ENCODE measurements around the gene EFHC1.

EFHC1 gene

DNA sequence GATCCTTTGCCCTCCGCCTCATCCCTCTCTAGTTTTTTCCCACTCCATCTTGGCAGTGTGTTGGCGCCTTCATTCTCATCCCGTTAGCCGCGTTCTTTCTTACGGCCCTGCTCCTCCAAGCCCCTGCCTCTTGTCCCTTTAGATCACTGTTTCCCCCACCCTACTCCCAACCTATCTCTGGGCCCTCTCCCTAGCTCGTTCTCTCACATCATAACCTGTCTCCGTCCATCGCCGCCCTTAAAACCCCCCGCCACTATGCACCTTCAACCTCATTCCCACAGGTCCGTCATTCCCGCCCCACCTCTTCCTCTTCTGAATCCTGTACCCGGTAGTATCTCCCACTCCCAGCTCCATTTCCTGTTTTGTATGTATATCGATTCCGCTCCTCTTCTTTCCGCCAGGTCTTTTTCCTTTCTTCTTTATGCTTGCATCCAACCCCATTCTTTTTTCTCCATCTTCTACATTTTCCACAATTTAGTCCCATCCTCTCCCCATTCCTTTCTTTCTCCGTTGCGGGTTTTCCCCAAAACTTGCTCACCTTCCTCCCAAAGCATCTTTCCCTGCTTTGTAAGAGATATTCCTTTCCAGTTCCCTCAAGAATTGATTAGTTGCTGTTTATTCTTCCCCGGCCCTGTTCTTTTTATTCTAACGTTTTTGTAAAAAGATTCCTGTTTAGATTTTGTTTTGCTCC, 671 bp downstream of the EFHC1 start:
- Histone ChIP-seq H3K79me2 (ENCODE audit: insufficient read depth, low read length) (no peaks in the 10 kb centered on the region), H3K4me2 (ENCODE audit: low read depth, low read length, poor library complexity, severe bottlenecking) (peak overlapping the region; percentile 87), H4K20me1 (ENCODE audit: insufficient read depth, low read length, poor library complexity, severe bottlenecking) (no peaks in the 10 kb centered on the region), H3K4me1 (ENCODE audit: insufficient read depth, low read length, poor library complexity, severe bottlenecking) (peaks cover 39% of the 10 kb centered on the region), H3K36me3 (ENCODE audit: insufficient read depth, low read length) (no peaks in the 10 kb centered on the region), H3K9ac (ENCODE audit: low read depth, low read length, poor library complexity, severe bottlenecking) (peak overlapping the region; percentile 8), H2AFZ (ENCODE audit: low read length) (peak overlapping the region; percentile 72), H3F3A (ENCODE audit: low read depth) (peaks cover 11% of the 10 kb centered on the region; the same call in 1 of the 2 replicates), H3K27me3 (ENCODE audit: insufficient read depth, low read length, poor library complexity, severe bottlenecking) (no peaks in the 10 kb centered on the region), H3K9me2 (replicated peaks; ENCODE audit: low read depth, low read length) (no peaks in the 10 kb centered on the region), H3K9me3 (ENCODE audit: insufficient read depth, low read depth, low read length) (no peaks in the 10 kb centered on the region), H3K4me3 (ENCODE audit: low read length, poor library complexity, severe bottlenecking) (peak overlapping the region; percentile 85)
- no peak for TF ChIP-seq EZH2phosphoT487 (IDR thresholded peaks at IDR 0.05; ENCODE audit: borderline replicate concordance)
- TF ChIP-seq, protein P1, sequence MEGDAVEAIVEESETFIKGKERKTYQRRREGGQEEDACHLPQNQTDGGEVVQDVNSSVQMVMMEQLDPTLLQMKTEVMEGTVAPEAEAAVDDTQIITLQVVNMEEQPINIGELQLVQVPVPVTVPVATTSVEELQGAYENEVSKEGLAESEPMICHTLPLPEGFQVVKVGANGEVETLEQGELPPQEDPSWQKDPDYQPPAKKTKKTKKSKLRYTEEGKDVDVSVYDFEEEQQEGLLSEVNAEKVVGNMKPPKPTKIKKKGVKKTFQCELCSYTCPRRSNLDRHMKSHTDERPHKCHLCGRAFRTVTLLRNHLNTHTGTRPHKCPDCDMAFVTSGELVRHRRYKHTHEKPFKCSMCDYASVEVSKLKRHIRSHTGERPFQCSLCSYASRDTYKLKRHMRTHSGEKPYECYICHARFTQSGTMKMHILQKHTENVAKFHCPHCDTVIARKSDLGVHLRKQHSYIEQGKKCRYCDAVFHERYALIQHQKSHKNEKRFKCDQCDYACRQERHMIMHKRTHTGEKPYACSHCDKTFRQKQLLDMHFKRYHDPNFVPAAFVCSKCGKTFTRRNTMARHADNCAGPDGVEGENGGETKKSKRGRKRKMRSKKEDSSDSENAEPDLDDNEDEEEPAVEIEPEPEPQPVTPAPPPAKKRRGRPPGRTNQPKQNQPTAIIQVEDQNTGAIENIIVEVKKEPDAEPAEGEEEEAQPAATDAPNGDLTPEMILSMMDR (conservative IDR thresholded peaks at IDR 0.05; ENCODE audit: low read length) = no peak

DNA sequence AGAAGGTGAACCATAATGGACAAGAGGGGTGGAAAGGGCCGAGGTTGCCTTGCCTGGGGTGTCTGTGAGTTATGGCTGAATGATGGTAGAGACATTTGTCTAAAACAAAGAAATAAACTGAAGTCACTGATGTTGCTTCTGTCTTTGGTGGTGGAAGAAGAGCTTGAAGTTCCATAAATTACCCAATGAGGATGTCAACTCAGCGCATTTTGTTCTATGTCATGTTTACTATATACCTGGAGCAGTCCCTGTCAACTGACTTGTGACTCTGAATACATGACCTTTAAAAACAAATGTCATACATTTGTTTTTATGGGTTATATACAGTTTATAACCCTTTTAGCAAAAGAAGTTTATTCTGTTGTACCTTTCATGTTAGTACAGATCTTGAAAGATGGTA, 2.0 kb downstream of the EFHC1 start:
- no peaks in the 10 kb centered on the region for H4K20me1 ChIP-seq (ENCODE audit: insufficient read depth, low read length, poor library complexity, severe bottlenecking)
- no peaks in the 10 kb centered on the region for H3K79me2 ChIP-seq (ENCODE audit: insufficient read depth, low read length)
- TF ChIP-seq EZH2phosphoT487 (IDR thresholded peaks at IDR 0.05; ENCODE audit: borderline replicate concordance) = no peak
- TF ChIP-seq, protein P1 (conservative IDR thresholded peaks at IDR 0.05; ENCODE audit: low read length) = no peak
- H2AFZ ChIP-seq (ENCODE audit: low read length) = no peak overlapping the region
- no peaks in the 10 kb centered on the region for H3K27me3 ChIP-seq (ENCODE audit: insufficient read depth, low read length, poor library complexity, severe bottlenecking)
- H3K9me3 ChIP-seq (ENCODE audit: insufficient read depth, low read depth, low read length) = no peaks in the 10 kb centered on the region
- no peak overlapping the region for H3K4me2 ChIP-seq (ENCODE audit: low read depth, low read length, poor library complexity, severe bottlenecking)
- H3K4me3 ChIP-seq (ENCODE audit: low read length, poor library complexity, severe bottlenecking) = no peak overlapping the region
- peaks cover 29% of the 10 kb centered on the region for H3K4me1 ChIP-seq (ENCODE audit: insufficient read depth, low read length, poor library complexity, severe bottlenecking)
- H3F3A ChIP-seq (ENCODE audit: low read depth) = peaks cover 11% of the 10 kb centered on the region; the same call in 1 of the 2 replicates
- no peak overlapping the region for H3K9ac ChIP-seq (ENCODE audit: low read depth, low read length, poor library complexity, severe bottlenecking)
- no peaks in the 10 kb centered on the region for H3K36me3 ChIP-seq (ENCODE audit: insufficient read depth, low read length)
- no peaks in the 10 kb centered on the region for H3K9me2 ChIP-seq (replicated peaks; ENCODE audit: low read depth, low read length)

DNA sequence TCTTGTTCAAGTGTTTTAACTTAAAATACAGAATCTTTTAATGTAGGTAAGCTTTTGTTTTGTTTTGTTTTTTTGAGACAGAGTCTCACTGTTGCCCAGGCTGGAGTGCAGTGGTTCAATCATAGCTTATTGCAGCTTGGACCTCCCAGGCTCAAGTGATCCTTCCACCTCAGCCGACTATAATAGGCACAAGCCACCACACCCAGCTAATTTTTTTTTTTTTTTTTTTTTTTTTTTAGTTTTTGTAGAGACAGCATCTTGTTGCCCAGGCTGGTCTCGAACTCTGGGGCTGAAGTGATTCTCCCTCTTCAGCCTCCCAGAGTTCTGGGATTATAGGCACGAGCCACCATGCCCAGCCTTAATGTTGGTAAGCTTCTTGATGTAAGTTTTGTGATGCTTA, 3.3 kb downstream of the EFHC1 start:
- H3F3A ChIP-seq (ENCODE audit: low read depth) = peaks cover 10% of the 10 kb centered on the region; the same call in 1 of the 2 replicates
- H3K4me3 ChIP-seq (ENCODE audit: low read length, poor library complexity, severe bottlenecking) = no peak overlapping the region
- no peak overlapping the region for H3K9ac ChIP-seq (ENCODE audit: low read depth, low read length, poor library complexity, severe bottlenecking)
- H2AFZ ChIP-seq (ENCODE audit: low read length) = no peak overlapping the region
- H3K9me3 ChIP-seq (ENCODE audit: insufficient read depth, low read depth, low read length) = no peaks in the 10 kb centered on the region
- H3K4me2 ChIP-seq (ENCODE audit: low read depth, low read length, poor library complexity, severe bottlenecking) = no peak overlapping the region
- no peaks in the 10 kb centered on the region for H4K20me1 ChIP-seq (ENCODE audit: insufficient read depth, low read length, poor library complexity, severe bottlenecking)
- H3K9me2 ChIP-seq (replicated peaks; ENCODE audit: low read depth, low read length) = no peaks in the 10 kb centered on the region
- peaks cover 20% of the 10 kb centered on the region for H3K4me1 ChIP-seq (ENCODE audit: insufficient read depth, low read length, poor library complexity, severe bottlenecking)
- H3K27me3 ChIP-seq (ENCODE audit: insufficient read depth, low read length, poor library complexity, severe bottlenecking) = no peaks in the 10 kb centered on the region
- no peak for TF ChIP-seq EZH2phosphoT487 (IDR thresholded peaks at IDR 0.05; ENCODE audit: borderline replicate concordance)
- TF ChIP-seq, protein P1 (conservative IDR thresholded peaks at IDR 0.05; ENCODE audit: low read length) = no peak
- no peaks in the 10 kb centered on the region for H3K36me3 ChIP-seq (ENCODE audit: insufficient read depth, low read length)
- H3K79me2 ChIP-seq (ENCODE audit: insufficient read depth, low read length) = no peaks in the 10 kb centered on the region

All from Loucy (cell line).